ENCODE measurements around the gene INSR.

Gene INSR

DNA sequence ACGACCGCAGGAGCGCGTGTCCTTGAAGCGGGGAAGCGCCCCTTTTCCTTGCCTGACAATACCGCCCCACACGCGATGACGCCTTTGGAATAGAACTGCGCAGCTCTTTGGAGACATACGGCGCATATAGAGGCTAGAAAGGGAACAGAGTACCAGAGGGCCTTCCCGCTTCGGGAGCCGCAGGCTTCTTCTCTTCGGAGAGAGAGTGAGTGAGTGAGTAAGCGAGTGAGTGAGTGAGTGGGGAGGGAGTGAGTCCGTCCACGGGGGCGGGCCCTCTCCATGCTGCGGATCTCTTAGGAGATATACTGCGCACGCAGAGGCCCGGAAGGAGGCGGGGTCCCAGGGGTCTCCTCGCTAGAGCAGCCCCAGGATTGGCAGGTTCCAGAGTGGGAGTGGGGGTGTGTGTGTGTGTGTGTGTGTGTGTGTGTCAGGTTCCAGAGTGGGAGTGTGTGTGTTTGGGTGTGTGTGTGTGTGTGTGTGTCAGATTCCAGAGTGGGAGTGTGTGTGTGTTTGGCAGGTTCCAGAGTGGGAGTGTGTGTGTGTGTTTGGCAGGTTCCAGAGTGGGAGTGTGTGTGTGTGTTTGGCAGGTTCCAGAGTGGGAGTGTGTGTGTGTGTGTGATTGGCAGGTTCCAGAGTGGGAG is 97.0 kb downstream of the INSR start:
- in situ Hi-C loops (cut with MboI; ENCODE audit: low sequenced_read_pairs): no loop called here

DNA sequence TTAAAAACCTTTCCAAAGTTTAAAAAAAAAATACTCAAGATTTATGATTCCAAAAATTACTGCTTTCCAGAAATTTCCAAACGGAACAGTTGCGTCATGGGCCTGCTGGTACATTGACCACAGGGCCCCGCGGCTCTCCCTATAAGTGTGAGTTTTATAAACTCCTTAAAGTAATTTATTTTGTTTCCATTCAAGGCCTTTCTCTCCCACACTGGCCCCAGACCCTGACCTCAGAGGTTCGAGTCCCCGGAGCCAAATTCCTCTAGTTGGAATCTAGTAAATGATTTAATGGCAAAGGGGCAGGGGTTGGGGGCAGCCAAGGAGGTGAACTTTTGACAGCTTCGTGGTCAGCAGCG is 97.5 kb downstream of the INSR start:
- in situ Hi-C loops (cut with MboI; ENCODE audit: low sequenced_read_pairs): no loop called here

DNA sequence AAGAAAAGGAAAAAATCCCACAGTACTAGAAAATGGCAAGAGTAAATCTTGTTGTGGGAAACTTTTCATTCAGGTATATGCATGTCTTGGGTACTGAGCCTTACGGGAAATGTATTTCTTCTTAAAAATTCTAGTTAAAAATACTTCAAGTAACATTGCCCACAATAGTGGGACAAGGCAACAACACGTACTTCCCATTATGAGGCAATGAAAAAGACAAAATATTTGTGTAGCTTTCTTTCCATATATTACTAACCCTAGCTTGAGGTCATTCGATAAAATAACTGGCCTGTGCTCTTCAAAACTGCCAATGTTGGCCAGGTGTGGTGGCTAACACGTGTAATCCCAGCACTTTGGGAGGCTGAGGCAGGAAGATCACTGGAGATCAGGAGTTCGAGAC is 99.2 kb downstream of the INSR start:
- in situ Hi-C loops (cut with MboI; ENCODE audit: low sequenced_read_pairs): no loop called here

DNA sequence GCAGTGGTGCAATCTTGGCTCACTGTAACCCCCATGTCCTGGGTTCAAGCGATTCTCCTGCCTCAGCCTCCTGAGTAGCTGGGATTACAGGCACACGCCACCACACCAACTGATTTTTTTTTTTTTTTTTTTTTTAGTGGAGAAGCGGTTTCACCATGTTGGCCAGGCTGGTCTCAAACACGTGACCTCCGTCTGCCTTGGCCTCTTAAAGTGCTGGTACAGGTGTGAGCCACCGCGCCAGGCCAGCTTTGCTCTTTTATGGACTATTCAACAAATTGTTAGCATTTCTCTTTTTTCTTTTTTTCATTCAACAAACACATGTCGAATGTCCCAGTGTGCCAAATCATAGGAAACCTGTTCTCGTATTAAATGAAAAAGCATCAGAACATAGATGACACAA is 99.6 kb downstream of the INSR start:
- in situ Hi-C loops (cut with MboI; ENCODE audit: low sequenced_read_pairs): no loop called here

DNA sequence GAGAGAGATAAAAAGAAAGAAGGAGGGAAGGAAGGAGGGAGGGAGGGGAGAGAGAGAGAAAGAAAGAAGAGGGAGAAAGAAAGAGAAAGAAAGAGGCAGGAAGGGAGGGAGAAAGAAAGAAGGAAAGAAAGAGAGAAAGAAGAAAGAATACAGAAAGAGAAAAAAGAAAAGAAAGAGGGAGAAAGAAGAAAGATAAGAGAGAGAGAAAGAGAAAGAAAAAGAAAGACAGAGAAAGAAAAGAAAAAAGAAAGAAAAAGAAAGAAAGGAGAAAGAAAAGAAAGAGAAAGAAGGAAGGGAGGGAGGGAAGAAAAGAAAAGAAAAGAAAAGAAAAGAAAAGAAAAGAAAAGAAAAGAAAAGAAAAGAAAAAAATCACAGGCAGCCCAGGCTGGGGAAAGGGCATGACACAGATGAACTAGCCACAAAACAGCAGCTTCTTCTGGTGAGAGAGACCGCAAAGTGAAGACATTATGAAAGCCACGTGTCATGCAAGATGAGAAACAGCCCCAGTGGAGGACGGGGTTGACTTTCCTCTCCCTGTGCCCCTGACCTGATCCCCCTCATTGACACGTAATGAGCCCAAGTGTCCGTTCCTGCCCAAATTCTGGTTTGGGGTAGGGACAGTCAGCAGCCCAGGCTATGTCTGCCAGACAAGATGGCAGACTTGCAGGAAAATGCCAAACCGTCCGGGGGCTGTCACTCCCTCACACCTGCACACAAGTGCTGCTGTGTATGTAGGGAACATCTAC is 102.1 kb downstream of the INSR start:
- in situ Hi-C loops (cut with MboI; ENCODE audit: low sequenced_read_pairs): no loop called here

DNA sequence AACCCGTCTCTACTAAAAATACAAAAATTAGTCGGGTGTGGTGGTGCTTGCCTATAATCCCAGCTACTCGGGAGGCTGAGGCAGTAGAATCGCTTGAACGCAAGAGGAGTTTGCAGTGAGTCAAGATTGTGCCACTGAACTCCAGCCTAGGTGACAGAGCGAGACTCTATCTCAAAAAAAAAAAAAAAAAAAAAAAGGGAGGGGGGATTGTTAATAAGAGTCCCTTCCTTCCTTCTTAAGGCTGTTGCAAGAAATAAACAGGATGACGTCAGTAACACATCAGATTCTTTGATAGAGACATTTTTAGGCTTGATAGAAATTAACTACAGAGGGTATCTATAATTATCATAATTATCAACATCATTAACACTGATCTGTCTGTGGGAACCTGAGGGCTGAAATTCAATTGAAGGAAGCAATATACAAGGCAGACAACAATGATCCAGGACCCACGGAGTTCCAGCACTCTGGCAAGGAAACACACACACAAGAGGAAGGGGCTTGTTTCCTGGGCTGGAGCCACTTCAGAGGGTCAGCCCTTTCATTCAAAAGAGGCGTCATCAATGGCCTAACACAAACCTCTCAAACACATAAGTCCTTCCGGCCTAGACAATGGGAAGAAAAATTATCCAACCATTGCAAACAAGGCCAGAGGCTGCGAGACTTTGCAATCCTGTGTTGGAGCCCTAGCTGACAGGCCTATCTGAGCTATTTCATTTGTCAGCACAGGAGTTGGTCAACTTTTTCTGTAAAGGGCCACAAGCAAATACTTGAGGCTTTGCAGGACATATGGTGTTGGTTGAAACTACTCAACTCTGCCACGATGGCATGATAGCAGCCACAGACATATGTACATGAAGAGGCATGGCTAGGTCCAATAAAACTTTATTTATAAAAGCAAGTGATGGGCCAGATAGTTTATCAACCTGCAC is 105.2 kb downstream of the INSR start:
- in situ Hi-C loops (cut with MboI; ENCODE audit: low sequenced_read_pairs): no loop called here

DNA sequence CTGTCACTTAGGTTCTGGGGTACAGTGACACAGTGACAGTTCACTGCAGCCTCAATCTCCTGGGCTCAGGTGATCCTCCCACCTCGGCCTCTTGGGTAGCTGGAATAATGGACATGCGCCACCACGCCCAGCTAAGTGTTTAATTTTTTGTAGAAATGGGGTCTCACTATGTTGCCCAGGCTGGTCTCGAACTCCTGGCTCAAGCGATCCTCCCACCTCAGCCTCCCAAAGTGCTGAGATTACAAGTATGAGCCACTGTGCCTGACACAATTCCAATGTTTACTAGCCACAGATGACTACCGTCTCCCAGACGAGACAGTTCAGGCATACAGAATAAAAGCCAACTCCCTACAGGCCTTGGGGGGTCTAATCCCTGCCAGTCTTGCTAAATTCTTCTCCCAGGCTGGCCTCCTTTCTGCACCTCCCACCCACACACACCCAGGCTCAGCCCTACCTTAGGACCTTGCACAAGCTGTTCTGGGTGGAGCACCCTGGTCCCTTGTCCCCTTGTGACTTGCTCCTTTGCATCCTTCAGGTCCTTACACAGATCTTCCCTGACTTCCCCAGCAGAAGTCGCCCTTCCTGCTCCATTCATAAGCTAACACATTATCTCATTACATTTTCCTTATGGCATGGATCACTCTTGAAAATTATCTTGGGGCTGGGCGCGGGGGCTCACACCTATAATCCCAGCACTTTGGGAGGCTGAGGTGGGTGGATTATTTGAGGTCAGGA is 106.4 kb downstream of the INSR start:
- in situ Hi-C loops (cut with MboI; ENCODE audit: low sequenced_read_pairs): no loop called here

DNA sequence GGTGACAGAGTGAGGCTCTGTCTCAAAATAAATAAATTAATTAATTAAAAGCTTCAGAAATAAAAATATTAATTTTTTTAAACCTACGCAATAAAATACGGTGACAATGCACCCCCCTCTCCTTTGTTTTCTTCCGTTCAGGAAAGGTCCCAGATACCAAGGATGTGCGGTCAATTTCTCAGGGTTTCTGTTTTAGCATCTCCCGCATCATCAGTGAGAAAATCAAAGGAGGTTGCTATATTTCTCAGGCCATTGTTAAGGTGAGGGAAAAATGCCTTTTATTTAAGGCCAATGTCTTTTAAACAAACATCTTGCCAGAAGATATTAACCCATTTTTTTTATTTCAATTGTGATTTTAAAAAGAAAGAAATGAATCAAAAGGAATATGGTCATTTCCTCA is 111.7 kb downstream of the INSR start:
- in situ Hi-C loops (cut with MboI; ENCODE audit: low sequenced_read_pairs): no loop called here

DNA sequence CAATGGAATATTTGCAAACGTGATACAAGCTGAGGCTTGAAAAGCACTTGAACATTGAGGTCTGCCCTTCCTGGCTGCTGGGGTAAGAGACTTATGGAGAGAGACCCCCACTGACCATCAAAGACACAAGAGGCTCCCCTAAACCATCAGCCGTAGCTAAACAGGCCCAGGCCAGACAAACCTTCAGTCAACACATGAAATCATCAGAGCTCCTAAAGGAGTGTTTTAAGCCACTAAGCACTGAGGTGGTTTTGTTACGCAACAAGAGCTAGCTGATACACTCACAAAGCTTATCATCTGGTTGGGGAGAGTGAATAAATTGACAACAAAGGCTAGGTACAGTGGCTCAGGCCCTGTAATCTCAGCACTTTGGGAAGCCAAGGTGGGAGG is 114.3 kb downstream of the INSR start:
- in situ Hi-C loops (cut with MboI; ENCODE audit: low sequenced_read_pairs): no loop called here

DNA sequence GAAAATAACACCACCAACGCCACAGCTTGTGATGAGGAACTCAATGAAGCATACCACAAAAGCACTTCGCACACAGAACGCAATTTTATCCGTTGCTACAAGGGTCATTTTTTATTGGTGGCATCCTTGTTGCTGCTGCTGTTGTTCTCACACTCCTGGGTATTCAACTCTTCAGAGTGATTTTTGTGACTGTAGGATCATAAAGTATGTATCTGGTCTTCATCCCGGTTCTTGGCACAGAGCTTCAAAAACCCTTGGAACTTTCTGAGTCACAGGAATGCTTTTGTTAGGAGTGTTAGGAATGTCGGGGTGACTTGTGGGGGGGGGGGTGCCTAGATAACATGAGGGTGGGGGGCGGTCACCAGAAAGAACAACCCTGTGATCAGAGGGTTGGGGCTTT is 116.3 kb downstream of the INSR start:
- in situ Hi-C loops (cut with MboI; ENCODE audit: low sequenced_read_pairs): no loop called here

DNA sequence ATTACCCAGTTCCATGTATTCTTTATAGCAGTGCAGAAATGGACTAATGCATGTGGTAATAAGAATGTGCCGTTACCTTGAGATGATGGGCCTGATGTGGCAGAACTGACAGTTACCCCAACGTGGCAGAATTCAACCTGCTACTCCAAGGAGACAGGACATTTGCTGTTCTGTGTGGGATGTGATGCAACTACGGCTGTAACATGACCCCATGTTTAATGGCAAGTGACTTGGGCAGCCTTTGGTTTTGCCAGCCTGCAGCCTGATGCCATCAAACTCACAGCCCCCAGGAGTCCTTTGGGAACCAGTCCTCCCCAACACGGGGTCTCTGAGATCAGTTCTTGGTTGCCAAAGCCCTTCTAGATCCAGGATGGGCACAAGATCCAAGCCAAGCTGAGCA is 117.4 kb downstream of the INSR start:
- in situ Hi-C loops (cut with MboI; ENCODE audit: low sequenced_read_pairs): no loop called here

DNA sequence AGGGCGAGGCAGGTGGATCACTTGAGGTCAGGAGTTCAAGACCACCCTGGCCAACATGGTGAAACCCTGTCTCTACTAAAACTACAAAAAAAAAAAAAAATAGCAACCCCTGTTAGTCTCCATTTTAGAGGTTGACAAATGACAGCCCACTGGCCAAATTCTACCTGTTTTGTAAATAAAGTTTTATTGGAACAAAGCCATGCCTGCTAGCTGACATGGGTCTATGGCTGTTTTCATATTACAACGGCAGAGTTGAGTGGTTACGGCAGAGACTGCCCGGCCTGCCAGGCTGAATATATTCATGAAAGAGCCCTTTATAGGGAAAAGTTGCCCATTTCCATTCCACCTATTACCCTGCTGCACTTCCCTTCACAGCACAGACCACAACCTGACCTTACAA is 121.4 kb downstream of the INSR start:
- in situ Hi-C loops (cut with MboI; ENCODE audit: low sequenced_read_pairs): no loop called here

DNA sequence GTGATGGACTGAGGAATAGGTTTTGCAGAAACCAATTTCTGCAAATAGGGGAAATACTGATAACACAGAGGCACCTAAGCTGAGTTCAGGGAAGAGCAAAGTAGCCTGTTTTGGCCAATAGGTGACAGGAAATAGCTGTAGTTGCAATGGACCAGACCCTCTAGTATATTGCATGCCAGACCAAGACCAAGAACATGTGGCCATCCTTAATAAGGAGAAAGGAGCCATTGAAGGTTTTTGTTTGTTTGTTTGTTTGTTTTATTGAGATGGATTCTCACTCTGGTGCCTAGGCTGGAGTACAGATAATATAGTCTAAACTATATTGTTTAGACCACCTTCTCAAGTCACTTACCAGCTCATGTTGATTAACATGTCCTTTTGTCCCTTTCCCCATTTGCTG is 123.2 kb downstream of the INSR start:
- in situ Hi-C loops (cut with MboI; ENCODE audit: low sequenced_read_pairs): no loop called here

DNA sequence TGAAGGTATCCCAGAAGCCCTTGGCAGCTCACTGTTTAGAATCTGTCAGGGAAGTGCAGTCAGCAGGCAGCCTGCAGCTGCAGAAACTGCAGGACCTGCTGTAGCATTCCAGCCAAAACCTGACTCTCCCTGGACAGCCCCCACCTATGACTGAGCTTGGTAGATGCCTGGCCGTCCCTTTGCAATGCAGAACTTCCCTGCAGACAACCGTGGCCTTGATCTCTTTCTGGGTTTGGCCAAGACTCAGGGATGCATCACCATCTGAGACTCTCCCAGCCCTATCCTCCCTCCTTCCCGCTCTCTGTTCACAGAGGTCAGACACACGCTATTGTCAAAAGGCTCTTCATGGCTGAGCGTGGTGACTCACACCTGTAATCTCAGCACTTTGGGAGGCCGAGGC is 125.3 kb downstream of the INSR start:
- in situ Hi-C loops (cut with MboI; ENCODE audit: low sequenced_read_pairs): no loop called here

DNA sequence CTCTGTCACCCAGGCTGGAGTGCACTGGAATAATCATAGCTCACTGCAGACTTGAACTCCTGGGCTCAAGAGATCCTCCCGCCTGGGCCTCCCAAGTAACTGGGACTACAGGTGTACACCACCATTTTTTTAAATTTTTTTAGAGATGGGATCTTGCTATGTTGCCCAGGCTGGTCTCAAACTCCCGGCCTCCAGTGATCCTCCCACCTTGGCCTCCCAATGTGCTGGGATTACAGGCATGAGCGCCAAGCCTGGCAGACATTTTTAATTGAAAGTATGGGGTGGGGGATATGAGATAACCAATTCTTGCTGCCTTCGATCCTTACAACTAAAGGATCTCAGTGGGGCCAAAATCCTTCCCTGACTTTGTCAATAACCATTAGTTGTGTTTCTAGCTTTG is 132.9 kb downstream of the INSR start:
- in situ Hi-C loops (cut with MboI; ENCODE audit: low sequenced_read_pairs): no loop called here

DNA sequence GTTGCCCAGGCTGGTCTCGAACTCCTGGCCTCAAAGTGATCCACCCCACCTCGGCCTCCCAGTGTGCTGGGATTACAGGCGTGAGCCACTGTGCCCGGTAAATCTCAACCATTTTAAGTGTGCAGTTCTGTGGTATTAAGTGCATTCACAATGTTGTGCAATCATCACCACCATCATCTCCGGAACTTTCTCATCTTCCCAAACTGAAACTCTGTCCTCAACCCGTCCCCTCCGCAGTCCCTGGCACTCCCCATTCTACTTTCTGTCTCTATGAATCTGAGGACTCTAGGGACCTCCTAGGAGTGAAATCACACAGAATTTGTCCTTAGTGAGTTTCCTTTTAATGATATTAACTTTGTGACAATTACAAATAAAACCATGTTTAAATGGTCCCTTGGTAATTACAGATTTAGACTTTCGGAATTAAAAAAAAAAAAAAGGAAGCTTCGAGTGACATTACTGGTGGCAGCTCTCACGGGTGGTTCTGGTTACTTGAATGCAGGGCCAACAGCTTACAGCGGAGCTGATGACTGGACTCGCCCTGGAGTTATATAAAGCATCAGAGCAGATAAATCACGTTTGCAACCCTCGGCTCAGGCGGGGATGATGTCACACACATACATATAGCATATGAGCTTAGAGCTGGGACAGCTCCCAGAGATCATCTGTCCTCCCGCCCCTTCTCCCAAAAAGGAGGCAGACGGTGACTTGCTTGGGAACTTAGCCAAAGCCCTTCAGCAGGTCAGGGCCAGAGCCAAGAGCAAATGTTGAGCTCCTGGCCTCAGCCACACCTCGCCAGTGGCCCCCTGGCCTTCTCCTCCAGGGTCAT is 134.9 kb downstream of the INSR start:
- in situ Hi-C loops (cut with MboI; ENCODE audit: low sequenced_read_pairs): no loop called here

DNA sequence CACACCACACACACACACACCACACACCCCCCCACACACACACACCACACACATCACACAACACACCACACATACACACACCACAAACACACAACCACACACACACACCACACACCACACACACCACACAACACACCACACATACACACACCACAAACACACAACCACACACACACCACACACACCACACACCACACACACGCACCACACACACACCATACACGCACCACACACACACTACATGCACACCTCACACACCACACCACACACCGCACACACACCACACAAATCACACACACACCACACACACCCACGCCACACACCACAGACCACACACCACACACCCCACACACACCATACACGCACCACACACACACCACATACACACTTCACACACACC is 141.2 kb downstream of the INSR start:
- in situ Hi-C loops (cut with MboI; ENCODE audit: low sequenced_read_pairs): no loop called here

DNA sequence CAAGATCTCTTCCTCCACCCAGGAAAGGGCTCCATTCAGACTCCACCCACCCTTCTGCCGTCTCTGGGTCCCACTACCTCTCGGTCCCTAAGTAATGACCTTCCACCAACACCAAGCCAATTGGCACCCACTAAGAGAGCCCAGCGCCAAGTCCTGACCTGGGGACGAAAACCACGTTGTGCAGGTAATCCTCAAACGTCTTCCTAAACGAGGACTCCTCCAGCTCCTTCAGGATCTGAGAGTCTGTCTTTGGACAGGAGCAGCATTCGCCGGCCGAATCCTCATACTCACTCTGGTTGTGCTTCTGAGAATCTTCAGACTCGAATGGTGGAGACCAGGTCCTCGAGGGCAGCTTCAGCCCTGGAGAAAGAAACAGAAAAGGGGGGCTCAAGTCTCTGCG is 141.6 kb downstream of the INSR start:
- in situ Hi-C loops (cut with MboI; ENCODE audit: low sequenced_read_pairs): no loop called here

DNA sequence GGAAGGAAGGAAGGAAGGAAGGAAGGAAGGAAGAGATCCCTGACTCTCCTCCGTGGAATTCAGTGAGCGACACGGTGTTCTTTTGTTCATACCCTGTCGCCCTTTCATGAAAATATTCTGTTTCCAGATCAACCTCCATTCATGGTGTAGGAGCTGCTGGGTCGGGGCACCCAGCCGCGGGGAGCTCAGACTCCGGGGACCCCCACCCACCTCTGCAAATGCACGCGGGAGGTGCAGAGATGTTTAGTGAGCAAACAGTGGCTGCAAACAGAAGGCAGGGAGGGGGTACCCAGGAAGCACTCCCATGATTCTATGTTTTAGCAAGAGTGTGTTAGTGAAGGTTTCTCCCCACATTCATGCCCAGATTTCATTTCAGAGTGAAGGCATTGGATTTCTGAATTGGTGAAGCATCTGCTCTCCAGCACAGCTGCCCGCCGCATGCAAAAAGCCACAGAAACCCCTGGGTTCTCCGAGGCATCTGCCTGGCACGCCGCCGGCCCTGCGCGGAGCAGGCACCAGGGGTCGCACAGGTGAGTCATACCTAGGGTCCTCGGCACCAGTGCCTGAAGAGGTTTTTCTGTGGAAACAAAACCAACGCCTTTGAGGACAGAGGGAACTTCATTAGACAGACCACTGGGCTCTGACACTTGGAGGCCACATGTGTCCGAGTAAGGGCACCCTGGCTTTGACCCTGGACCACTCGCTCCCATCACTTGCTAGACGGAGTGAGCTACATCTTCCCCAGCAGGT is 144.1 kb downstream of the INSR start:
- in situ Hi-C loops (cut with MboI; ENCODE audit: low sequenced_read_pairs): no loop called here

All from HL-60/S4 treated with retinoic acid at 250 ng/mL for 4 days and 3 days (cell line).